Measurements from ENCODE around the gene NDEL1.

- TF ChIP-seq CTCF (IDR thresholded peaks at IDR 0.05; ENCODE audit: insufficient read depth, low read length, poor library complexity, severe bottlenecking) (no peak), EZH2phosphoT487 (conservative IDR thresholded peaks at IDR 0.05; ENCODE audit: low read length) (no peak)
These were observed 34.6 kb upstream of the NDEL1 start for GRCh38 chr17:8401107-8401506.

Data from SU-DHL-6 (cell line).